Peyer's patch (tissue), 4 donors: Measurements from ENCODE around the gene ANKRD66.

Source experiments
- CTCF ChIP-seq, 6 experiments: fragments of 450-650 bp in 4 of 6; fragments of 200-600 bp in 2 of 6; sonication (generic) in 1 of 6; IDR thresholded peaks; one replicate each; pipeline ENCODE4 v1.5.1; 2017 to 2019; ENCODE audit warnings: antibody characterized with exemption in 6 of 6, mild to moderate bottlenecking in 3 of 6, moderate library complexity in 1 of 6
- POLR2A ChIP-seq, 2 donors: fragments of 450-650 bp; IDR thresholded peaks; one replicate each; pipeline ENCODE4 v1.5.1; 2017; ENCODE audit warnings: antibody characterized with exemption in 2 of 2, mild to moderate bottlenecking in 2 of 2, moderate library complexity in 2 of 2

GRCh38 chr6:46763466-46763865, 16.7 kb downstream of the ANKRD66 start:
- TF ChIP-seq CTCF (IDR thresholded peaks at IDR 0.05) (no peak), POLR2A (IDR thresholded peaks at IDR 0.05) (no peak)
